PC-3 (cell line): ENCODE measurements around the gene GAS2L1.

Experiments
- EZH2 ChIP-seq: fragments of 300-600 bp; sonication (generic); IDR thresholded peaks from one replicate; pipeline ENCODE4 v1.6.1; 2017; ENCODE audit warnings: antibody characterized with exemption, mild to moderate bottlenecking, low read length; ENCODE audit not compliant: unreplicated experiment
- EZH2phosphoT487 ChIP-seq: fragments of 300-600 bp; sonication (generic); IDR thresholded peaks from 2 replicates; pipeline ENCODE4 v1.6.1; 2018; ENCODE audit warnings: mild to moderate bottlenecking, antibody characterized with exemption, low read length, borderline replicate concordance
- TF ChIP-seq, protein P1 (sequence below): fragments of 300-600 bp; sonication (generic); conservative IDR thresholded peaks from 2 replicates; pipeline ENCODE4 v1.5.1; 2017; ENCODE audit warnings: antibody characterized with exemption, low read depth, mild to moderate bottlenecking, low read length

DNA sequence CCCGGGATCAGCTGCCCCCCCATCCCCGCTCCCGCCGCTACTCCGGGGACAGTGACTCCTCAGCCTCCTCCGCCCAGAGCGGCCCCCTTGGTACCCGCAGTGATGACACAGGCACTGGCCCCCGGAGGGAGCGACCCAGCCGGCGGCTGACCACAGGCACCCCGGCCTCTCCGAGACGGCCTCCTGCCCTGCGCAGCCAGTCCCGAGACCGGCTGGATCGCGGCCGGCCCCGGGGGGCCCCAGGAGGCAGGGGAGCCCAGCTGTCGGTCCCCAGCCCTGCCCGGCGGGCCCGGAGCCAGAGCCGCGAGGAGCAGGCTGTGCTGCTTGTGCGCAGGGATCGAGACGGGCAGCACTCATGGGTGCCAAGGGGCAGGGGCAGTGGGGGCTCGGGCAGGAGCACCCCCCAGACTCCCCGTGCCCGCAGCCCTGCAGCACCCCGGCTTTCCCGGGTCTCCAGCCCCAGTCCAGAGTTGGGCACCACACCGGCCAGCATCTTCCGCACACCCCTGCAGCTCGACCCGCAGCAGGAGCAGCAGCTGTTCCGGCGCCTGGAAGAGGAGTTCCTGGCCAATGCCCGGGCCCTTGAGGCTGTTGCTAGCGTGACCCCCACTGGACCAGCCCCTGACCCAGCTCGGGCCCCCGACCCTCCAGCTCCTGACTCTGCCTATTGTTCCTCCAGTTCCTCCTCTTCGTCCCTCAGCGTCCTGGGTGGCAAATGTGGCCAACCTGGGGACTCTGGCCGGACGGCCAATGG, 5.2 kb downstream of the GAS2L1 start:
- TF ChIP-seq EZH2phosphoT487 (no peak), EZH2 (no peak)
- TF ChIP-seq, protein P1, sequence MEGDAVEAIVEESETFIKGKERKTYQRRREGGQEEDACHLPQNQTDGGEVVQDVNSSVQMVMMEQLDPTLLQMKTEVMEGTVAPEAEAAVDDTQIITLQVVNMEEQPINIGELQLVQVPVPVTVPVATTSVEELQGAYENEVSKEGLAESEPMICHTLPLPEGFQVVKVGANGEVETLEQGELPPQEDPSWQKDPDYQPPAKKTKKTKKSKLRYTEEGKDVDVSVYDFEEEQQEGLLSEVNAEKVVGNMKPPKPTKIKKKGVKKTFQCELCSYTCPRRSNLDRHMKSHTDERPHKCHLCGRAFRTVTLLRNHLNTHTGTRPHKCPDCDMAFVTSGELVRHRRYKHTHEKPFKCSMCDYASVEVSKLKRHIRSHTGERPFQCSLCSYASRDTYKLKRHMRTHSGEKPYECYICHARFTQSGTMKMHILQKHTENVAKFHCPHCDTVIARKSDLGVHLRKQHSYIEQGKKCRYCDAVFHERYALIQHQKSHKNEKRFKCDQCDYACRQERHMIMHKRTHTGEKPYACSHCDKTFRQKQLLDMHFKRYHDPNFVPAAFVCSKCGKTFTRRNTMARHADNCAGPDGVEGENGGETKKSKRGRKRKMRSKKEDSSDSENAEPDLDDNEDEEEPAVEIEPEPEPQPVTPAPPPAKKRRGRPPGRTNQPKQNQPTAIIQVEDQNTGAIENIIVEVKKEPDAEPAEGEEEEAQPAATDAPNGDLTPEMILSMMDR = no peak
